ENCODE results near the gene TOX3. TPM values are rescaled to one million over a fixed set of nuclear protein-coding genes. Genes with fewer than 3 reads are reported as not detected.

TOX3 gene
- total RNA-seq, 3 donors from 2014 or later (not counting 1 experiment from before 2014, with no cell fraction given) = not detected

DNA sequence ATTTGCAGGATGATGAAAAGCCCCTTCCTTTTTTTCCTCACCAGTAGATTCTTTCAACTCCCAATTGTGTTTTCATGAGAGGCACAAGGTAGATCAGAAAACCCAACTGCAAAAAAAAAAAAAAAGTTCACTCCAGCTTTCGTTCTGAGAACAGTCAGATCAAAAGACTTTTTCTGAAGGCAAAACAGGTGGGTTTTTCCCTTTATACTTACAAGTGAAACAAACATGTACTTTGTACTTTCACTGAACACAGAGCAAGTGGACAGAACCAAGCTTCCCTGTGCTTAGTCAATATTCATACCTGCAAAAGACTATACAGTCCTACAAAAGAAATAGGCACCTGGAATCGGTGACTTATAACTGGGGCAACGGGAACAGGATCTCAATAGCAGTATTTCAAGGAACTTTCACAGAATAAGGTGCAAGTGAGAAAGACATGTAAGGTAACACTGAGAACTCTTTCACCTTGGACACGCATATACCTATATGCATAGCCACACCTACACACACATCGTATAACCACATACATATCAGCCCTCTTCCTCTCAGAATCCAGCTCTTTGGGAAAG lies 54.1 kb downstream of the TOX3 start:
- H3K27ac ChIP-seq (ENCODE audit: low read length) = no peak overlapping the region
- TF ChIP-seq, protein P1, sequence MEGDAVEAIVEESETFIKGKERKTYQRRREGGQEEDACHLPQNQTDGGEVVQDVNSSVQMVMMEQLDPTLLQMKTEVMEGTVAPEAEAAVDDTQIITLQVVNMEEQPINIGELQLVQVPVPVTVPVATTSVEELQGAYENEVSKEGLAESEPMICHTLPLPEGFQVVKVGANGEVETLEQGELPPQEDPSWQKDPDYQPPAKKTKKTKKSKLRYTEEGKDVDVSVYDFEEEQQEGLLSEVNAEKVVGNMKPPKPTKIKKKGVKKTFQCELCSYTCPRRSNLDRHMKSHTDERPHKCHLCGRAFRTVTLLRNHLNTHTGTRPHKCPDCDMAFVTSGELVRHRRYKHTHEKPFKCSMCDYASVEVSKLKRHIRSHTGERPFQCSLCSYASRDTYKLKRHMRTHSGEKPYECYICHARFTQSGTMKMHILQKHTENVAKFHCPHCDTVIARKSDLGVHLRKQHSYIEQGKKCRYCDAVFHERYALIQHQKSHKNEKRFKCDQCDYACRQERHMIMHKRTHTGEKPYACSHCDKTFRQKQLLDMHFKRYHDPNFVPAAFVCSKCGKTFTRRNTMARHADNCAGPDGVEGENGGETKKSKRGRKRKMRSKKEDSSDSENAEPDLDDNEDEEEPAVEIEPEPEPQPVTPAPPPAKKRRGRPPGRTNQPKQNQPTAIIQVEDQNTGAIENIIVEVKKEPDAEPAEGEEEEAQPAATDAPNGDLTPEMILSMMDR (IDR thresholded peaks at IDR 0.05) = no peak
- WGBS (ENCODE audit: insufficient coverage) = 77% methylated on average over 3 of the region's 5 CpGs
- no peaks in the 10 kb centered on the region for H3K27me3 ChIP-seq (ENCODE audit: control insufficient read depth, insufficient read depth, low read length)
- ATAC-seq = no peak
- Mint-ChIP-seq H3K36me3 (no peaks in the 10 kb centered on the region), H3K9me3 (peaks cover 3 to 4% of the 10 kb centered on the region in 2 donors), H3K4me1 (no peaks in the 10 kb centered on the region), H3K27ac (no peak overlapping the region), H3K27me3 (ENCODE audit: low read depth in 2 of 2) (no peaks in the 10 kb centered on the region), H3K4me3 (no peak overlapping the region)
- no peaks in the 10 kb centered on the region for H3K36me3 ChIP-seq (ENCODE audit: control insufficient read depth, insufficient read depth, low read length)
- intact Hi-C loops (cut with micrococcal nuclease) = no loop called here
- no peaks in the 10 kb centered on the region for H3K9me3 ChIP-seq (ENCODE audit: control insufficient read depth, insufficient read depth, low read length)
- H3K4me3 ChIP-seq (ENCODE audit: low read length) = no peak overlapping the region
- no peaks in the 10 kb centered on the region for H3K4me1 ChIP-seq (ENCODE audit: control insufficient read depth, insufficient read depth, low read length)
- DNase-seq = no peak

DNA sequence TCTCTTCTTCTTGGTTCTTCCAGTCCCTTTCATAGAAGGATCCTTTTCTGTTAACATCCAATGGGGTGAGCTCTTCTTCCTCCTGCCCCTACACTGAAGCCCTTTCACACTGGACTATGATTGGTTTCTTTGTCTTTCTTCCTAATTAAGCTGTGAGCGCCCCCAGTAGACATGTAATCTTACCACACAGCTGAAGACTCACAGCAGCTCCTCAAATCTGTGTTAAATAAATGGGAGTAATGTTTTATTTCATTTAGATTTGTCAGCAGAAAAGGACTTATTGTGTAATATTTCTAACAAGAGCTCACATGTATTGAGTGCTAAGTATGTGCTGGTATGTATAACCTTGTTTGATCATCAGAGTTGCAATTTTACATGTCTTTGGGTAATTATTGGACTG lies 55.7 kb downstream of the TOX3 start:
- TF ChIP-seq, protein P1 (IDR thresholded peaks at IDR 0.05) = no peak
- Histone ChIP-seq H3K4me1 (ENCODE audit: control insufficient read depth, insufficient read depth, low read length) (no peaks in the 10 kb centered on the region), H3K4me3 (ENCODE audit: low read length) (no peak overlapping the region), H3K9me3 (ENCODE audit: control insufficient read depth, insufficient read depth, low read length) (no peaks in the 10 kb centered on the region), H3K27me3 (ENCODE audit: control insufficient read depth, insufficient read depth, low read length) (no peaks in the 10 kb centered on the region), H3K36me3 (ENCODE audit: control insufficient read depth, insufficient read depth, low read length) (no peaks in the 10 kb centered on the region), H3K27ac (ENCODE audit: low read length) (no peak overlapping the region)
- ATAC-seq = no peak
- Mint-ChIP-seq H3K4me1 (no peaks in the 10 kb centered on the region), H3K27me3 (ENCODE audit: low read depth in 2 of 2) (no peaks in the 10 kb centered on the region), H3K36me3 (no peaks in the 10 kb centered on the region), H3K9me3 (peaks cover 3 to 5% of the 10 kb centered on the region in 2 donors), H3K27ac (no peak overlapping the region), H3K4me3 (no peak overlapping the region)
- 40% methylated on average over 1 of the region's 1 CpG for WGBS (ENCODE audit: insufficient coverage)
- no peak for DNase-seq
- intact Hi-C loops (cut with micrococcal nuclease) = no loop called here

DNA sequence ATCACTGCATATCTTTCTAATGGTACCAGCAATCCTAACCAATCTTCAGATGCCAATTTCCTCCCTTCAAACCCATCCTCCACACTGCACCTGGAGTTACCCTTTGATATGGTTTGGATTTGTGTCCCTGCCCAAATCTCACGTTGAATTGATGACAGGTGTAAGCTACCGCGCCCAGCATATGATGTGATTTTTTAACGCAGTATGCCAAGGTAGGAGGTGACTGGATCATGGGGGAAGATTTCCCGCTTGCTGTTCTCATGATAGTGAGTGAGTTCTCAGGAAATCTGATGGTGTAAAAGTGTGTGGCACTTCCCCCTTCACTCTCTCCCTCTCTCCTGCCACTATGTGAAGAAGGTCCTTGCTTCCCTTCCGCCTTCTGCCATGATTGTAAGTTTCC lies 57.0 kb downstream of the TOX3 start:
- intact Hi-C loops (cut with micrococcal nuclease) = no loop called here

More for the DNA sequence above, 57.0 kb downstream of the TOX3 start:
- Mint-ChIP-seq H3K4me1 (no peaks in the 10 kb centered on the region), H3K36me3 (no peaks in the 10 kb centered on the region), H3K9me3 (peaks cover 6 to 9% of the 10 kb centered on the region in 2 donors), H3K4me3 (no peak overlapping the region), H3K27me3 (ENCODE audit: low read depth in 2 of 2) (no peaks in the 10 kb centered on the region), H3K27ac (no peak overlapping the region)
- H3K4me3 ChIP-seq (ENCODE audit: low read length) = no peak overlapping the region
- no peaks in the 10 kb centered on the region for H3K4me1 ChIP-seq (ENCODE audit: control insufficient read depth, insufficient read depth, low read length)
- TF ChIP-seq, protein P1 (IDR thresholded peaks at IDR 0.05) = no peak
- no peaks in the 10 kb centered on the region for H3K9me3 ChIP-seq (ENCODE audit: control insufficient read depth, insufficient read depth, low read length)
- no peak for ATAC-seq
- 98% methylated on average over 4 of the region's 6 CpGs for WGBS (ENCODE audit: insufficient coverage)
- no peak overlapping the region for H3K27ac ChIP-seq (ENCODE audit: low read length)
- H3K27me3 ChIP-seq (ENCODE audit: control insufficient read depth, insufficient read depth, low read length) = no peaks in the 10 kb centered on the region
- H3K36me3 ChIP-seq (ENCODE audit: control insufficient read depth, insufficient read depth, low read length) = no peaks in the 10 kb centered on the region
- no peak for DNase-seq

Data from natural killer cell (primary cell).